Naive thymus-derived CD4-positive, alpha-beta T cell (primary cell): ENCODE data around the gene MACO1. TPM values are rescaled to one million over a fixed set of nuclear protein-coding genes. Genes with fewer than 3 reads are reported as not detected.
"Not testable (repeated sequence)": the region's sequence is repeated elsewhere in the genome, so short reads cannot be mapped to it uniquely, and the experiment has no call there.

Source experiments
- ATAC-seq: fragments of 150-1000 bp; cut with Tn5 transposase; 2 replicates; pipeline ENCODE4 v1.10.0; 2021; ENCODE audit warnings: mild to moderate bottlenecking, moderate library complexity
- CTCF ChIA-PET: fragments of 350-600 bp; sonication (Branson Sonifier 250); formaldehyde crosslinking; loops from one replicate; lab custom pipeline; 2021; ENCODE audit warnings: antibody characterized with exemption; lab: Charles Lee
- POLR2A ChIA-PET: fragments of 350-600 bp; sonication (Branson Sonifier 250); formaldehyde crosslinking; loops from one replicate; lab custom pipeline; 2021; ENCODE audit warnings: antibody characterized with exemption, inconsistent platforms; lab: Charles Lee
- DNase-seq, 9 donors: peaks; one replicate each; pipeline versions ENCODE4 v3.0.0 to v3.0.0-alpha.2; 2020 to 2022; ENCODE audit warnings: mixed read lengths in 1 of 9
- H3K27ac ChIP-seq: one replicate; pipeline ENCODE4 v1.7.0; 2013; ENCODE audit warnings: mild to moderate bottlenecking, low read depth, low read length, moderate library complexity
- H3K27me3 ChIP-seq, 2 donors: one replicate each; pipeline ENCODE4 v1.7.0; 2013; ENCODE audit warnings: low read length in 2 of 2, mild to moderate bottlenecking in 2 of 2, moderate library complexity in 2 of 2; ENCODE audit not compliant: control insufficient read depth in 2 of 2, insufficient read depth in 2 of 2
- H3K36me3 ChIP-seq, 3 experiments: 1 replicate in 2 of 3; 2 replicates in 1 of 3; pipeline ENCODE4 v1.7.0; 2013; ENCODE audit warnings: low read length in 3 of 3, mild to moderate bottlenecking in 3 of 3, moderate library complexity in 1 of 3; ENCODE audit not compliant: insufficient read depth in 3 of 3, control insufficient read depth in 2 of 3
- H3K4me1 ChIP-seq, 2 donors: one replicate each; pipeline ENCODE4 v1.7.0; 2013; ENCODE audit warnings: low read length in 2 of 2, mild to moderate bottlenecking in 2 of 2, moderate library complexity in 1 of 2; ENCODE audit not compliant: control insufficient read depth in 2 of 2, insufficient read depth in 2 of 2
- H3K4me3 ChIP-seq: 2 replicates; pipeline ENCODE4 v1.7.0; 2013; ENCODE audit warnings: mild to moderate bottlenecking, low read length
- H3K9me3 ChIP-seq, 3 experiments: 1 replicate in 2 of 3; 2 replicates in 1 of 3; pipeline ENCODE4 v1.7.0; 2013; ENCODE audit warnings: low read length in 3 of 3; ENCODE audit not compliant: control insufficient read depth in 2 of 3
- H3K27ac Mint-ChIP-seq, 9 donors: one replicate each; pipeline ENCODE4 v1.8.0; 2020 to 2022; ENCODE audit warnings: mixed read lengths in 9 of 9, mild to moderate bottlenecking in 8 of 9, moderate library complexity in 5 of 9, inconsistent platforms in 2 of 9
- H3K27me3 Mint-ChIP-seq, 5 donors: one replicate each; pipeline ENCODE4 v1.8.0; 2021 to 2022; ENCODE audit warnings: mixed read lengths in 5 of 5, mild to moderate bottlenecking in 1 of 5
- H3K36me3 Mint-ChIP-seq, 5 donors: one replicate each; pipeline ENCODE4 v1.8.0; 2020 to 2022; ENCODE audit warnings: mixed read lengths in 5 of 5, mild to moderate bottlenecking in 3 of 5, inconsistent platforms in 1 of 5
- H3K4me1 Mint-ChIP-seq, 7 donors: one replicate each; pipeline ENCODE4 v1.8.0; 2020 to 2022; ENCODE audit warnings: mixed read lengths in 7 of 7, mild to moderate bottlenecking in 3 of 7, inconsistent platforms in 1 of 7
- H3K4me3 Mint-ChIP-seq, 10 donors: one replicate each; pipeline ENCODE4 v1.8.0; 2020 to 2022; ENCODE audit warnings: mild to moderate bottlenecking in 10 of 10, mixed read lengths in 10 of 10, moderate library complexity in 6 of 10, inconsistent platforms in 2 of 10
- H3K9me3 Mint-ChIP-seq, 11 donors: one replicate each; pipeline ENCODE4 v1.8.0; 2020 to 2022; ENCODE audit warnings: mixed read lengths in 11 of 11, mild to moderate bottlenecking in 4 of 11, inconsistent platforms in 1 of 11, moderate library complexity in 1 of 11
- intact Hi-C, 2 donors: fragments of 100-400 bp; cut with micrococcal nuclease; formaldehyde crosslinking; loops; one replicate each; pipeline ENCODE4 v1.15.1; 2023
- polyA plus RNA-seq, 2 donors: library from polyadenylated mRNA; unstranded; fragments of 300-500 nt; fragmentation: Illumina TruSeq; gene quantifications; one replicate each; pipeline ENCODE4 v1.2.3, GENCODE V29; 2021
- total RNA-seq, 6 experiments: library from RNA in 5 of 6; stranded (reverse) in 5 of 6; gene quantifications; 1 replicate in 5 of 6; 2 replicates in 1 of 6; pipeline ENCODE4 v1.2.3 and lab custom pipeline; 2021 to 2026

Gene MACO1
- total and polyA plus RNA-seq, 7 experiments from 2014 or later, result 8.8 to 25.9 (median 19.5) TPM

DNA sequence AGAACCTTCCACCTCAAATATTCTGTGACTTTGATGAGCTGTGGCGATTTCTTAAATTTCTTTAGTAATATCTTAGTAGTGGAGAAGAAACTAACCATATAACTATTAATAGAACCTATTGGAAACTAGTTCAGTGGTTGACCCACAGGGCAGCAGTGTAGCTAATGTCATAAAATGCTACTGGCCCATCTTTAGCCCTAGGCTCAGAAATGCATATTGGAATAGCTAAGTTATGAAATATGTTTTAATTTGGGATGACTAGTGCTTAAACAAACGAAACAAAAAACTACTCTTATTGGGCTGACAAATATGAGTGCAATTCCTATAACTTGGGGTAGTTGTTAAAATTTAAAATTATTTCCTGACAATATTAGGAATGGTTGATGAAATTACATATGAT, 20.2 kb downstream of the MACO1 start:
- intact Hi-C loops, result loop anchor here in 1 of 2 donors (2.0 kb wide), 1 partner anchor 14 kb away; no protein-coding TSS in a partner anchor
- Histone ChIP-seq H3K4me3 (no peak overlapping the region), H3K27ac (no peak overlapping the region), H3K36me3 (peaks cover 0 to 25% (median 10%) of the 10 kb centered on the region in 3 experiments), H3K9me3 (no peaks in the 10 kb centered on the region), H3K4me1 (peaks cover 0 to 4% of the 10 kb centered on the region in 2 donors), H3K27me3 (no peaks in the 10 kb centered on the region)
- no peaks in the 10 kb centered on the region for H3K27me3 Mint-ChIP-seq
- ChIA-PET POLR2A (interaction anchor here (1.0 to 1.4 kb wide), 3 partner anchors 9 to 22 kb away, joined by 3 to 5 read pairs (median 5); no protein-coding TSS in a partner anchor), CTCF (interaction anchor here (0.8 to 1.1 kb wide), 2 partner anchors 14 to 20 kb away, joined by 3 read pairs; partner anchors contain the start of gene MACO1)
- H3K27ac Mint-ChIP-seq, result peak overlapping the region in 1 of 9 donors; percentile 0
- ATAC-seq (no peak), DNase-seq (no peak)
- peaks cover 0 to 42% (median 17%) of the 10 kb centered on the region in 5 donors for H3K36me3 Mint-ChIP-seq
- no peak overlapping the region for H3K4me3 Mint-ChIP-seq
- H3K9me3 Mint-ChIP-seq, result no peaks in the 10 kb centered on the region
- H3K4me1 Mint-ChIP-seq, result peaks cover 5 to 27% (median 13%) of the 10 kb centered on the region in 7 donors

DNA sequence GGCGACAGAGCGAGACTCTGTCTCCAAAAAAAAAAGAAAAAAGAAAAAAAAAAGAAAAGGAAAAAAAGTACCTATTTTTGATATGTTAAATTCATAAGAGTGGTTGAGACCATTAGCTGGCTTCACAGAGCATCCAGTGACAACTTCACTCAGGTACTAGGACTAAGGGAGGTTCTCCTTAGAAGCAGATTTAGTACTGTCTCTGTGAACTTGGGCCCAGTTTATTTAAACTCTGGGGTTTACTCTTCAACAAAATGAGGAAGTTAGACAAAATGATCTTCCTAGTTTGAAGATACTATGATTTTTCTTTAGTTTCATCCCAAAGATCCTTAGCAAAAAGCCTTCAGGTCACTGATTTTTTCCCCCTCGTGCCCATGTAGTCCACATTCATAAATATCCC, 21.2 kb downstream of the MACO1 start:
- Histone ChIP-seq H3K4me3 (no peak overlapping the region), H3K4me1 (no peaks in the 10 kb centered on the region), H3K27ac (no peak overlapping the region), H3K27me3 (no peaks in the 10 kb centered on the region), H3K36me3 (peaks cover 0 to 32% (median 8%) of the 10 kb centered on the region in 3 experiments), H3K9me3 (no peaks in the 10 kb centered on the region)
- no peak for ATAC-seq
- Mint-ChIP-seq H3K36me3 (peaks cover 0 to 45% (median 21%) of the 10 kb centered on the region in 5 donors), H3K4me1 (peaks cover 0 to 18% (median 4%) of the 10 kb centered on the region in 7 donors), H3K9me3 (no peaks in the 10 kb centered on the region), H3K4me3 (no peak overlapping the region), H3K27ac (peak overlapping the region in 2 of 9 donors; percentile 8 to 46), H3K27me3 (no peaks in the 10 kb centered on the region)
- intact Hi-C loops, result loop anchor here in 1 of 2 donors (2.0 kb wide), 2 partner anchors 15 kb away; no protein-coding TSS in a partner anchor
- no peak for DNase-seq
- CTCF ChIA-PET, result interaction anchor here (0.6 to 0.7 kb wide), 2 partner anchors 36 to 118 kb away, joined by 3 to 4 read pairs; no protein-coding TSS in a partner anchor
- POLR2A ChIA-PET, result interaction anchor here (0.6 kb wide), 1 partner anchor 1871 kb away, joined by 3 read pairs; no protein-coding TSS in a partner anchor

DNA sequence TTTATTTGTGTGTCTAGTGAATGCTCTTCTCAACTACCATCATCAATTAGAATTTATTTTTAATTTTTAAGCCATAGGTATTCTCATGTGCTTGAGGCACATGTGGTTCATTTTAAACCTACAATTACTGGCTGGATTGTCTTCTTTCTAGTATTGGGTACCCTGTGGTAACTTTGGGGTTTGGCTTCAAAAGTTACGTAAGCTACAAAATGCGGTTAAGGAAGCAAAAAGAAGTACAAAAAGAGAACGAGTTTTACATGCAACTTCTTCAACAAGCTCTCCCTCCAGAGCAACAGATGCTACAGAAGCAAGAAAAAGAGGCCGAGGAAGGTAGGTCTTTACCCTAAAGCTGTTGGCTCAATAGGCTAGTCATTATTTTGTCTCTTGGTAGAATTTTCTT, 25.8 kb downstream of the MACO1 start:
- peaks cover 3 to 50% (median 4%) of the 10 kb centered on the region in 3 experiments for H3K36me3 ChIP-seq
- POLR2A ChIA-PET, result interaction anchor here (0.8 kb wide), 1 partner anchor 12 kb away, joined by 3 read pairs; no protein-coding TSS in a partner anchor
- H3K9me3 ChIP-seq, result no peaks in the 10 kb centered on the region
- Mint-ChIP-seq H3K36me3 (peaks cover 6 to 60% (median 43%) of the 10 kb centered on the region in 5 donors), H3K27me3 (no peaks in the 10 kb centered on the region), H3K27ac (peak overlapping the region in 2 of 9 donors; percentile 57 to 74), H3K4me1 (peaks cover 0 to 8% (median 1%) of the 10 kb centered on the region in 7 donors), H3K9me3 (peaks cover 0 to 2% (median 0%) of the 10 kb centered on the region in 11 donors), H3K4me3 (no peak overlapping the region)
- intact Hi-C loops, result no loop called here
- no peaks in the 10 kb centered on the region for H3K4me1 ChIP-seq
- no peak overlapping the region for H3K4me3 ChIP-seq
- DNase-seq, result no peak
- ATAC-seq, result no peak
- H3K27me3 ChIP-seq, result no peaks in the 10 kb centered on the region
- CTCF ChIA-PET, result interaction anchor here (1.5 kb wide), 1 partner anchor 31 kb away, joined by 6 read pairs; no protein-coding TSS in a partner anchor
- H3K27ac ChIP-seq, result no peak overlapping the region

DNA sequence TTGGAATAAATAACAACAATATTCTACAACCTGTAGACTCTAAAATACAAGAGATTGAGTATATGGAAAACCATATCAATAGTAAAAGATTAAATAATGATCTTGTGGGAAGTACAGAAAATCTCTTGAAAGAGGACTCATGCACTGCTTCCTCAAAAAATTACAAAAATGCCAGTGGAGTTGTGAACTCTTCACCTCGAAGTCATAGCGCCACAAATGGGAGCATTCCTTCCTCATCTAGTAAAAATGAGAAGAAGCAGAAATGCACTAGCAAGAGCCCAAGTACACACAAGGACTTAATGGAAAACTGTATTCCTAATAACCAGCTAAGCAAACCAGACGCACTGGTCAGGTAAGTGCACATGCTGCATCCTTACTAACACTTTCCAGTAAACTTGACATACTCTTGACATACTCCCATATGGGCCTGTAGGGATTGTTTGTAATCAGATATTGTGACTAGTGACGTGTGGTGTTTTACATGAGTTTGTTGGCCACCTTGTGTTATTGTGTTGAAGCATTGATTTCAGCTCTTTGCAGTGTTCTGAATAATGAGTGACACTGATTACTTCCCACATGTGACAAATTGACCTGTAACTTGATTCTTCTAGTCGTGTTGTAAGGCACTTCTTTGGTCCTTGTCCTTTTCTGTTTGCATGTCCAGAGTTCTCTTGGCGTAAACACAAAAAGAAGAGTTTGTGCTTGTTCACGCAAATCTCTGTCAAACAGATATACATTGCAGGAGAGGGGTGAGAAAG, 28.0 kb downstream of the MACO1 start:
- peaks cover 3 to 60% (median 12%) of the 10 kb centered on the region in 3 experiments for H3K36me3 ChIP-seq
- no peak overlapping the region for H3K27ac ChIP-seq
- DNase-seq (no peak), ATAC-seq (no peak)
- Mint-ChIP-seq H3K9me3 (peaks cover 0 to 2% (median 0%) of the 10 kb centered on the region in 11 donors), H3K36me3 (peaks cover 6 to 60% (median 48%) of the 10 kb centered on the region in 5 donors), H3K4me1 (peaks cover 0 to 22% (median 13%) of the 10 kb centered on the region in 7 donors), H3K4me3 (no peak overlapping the region), H3K27me3 (no peaks in the 10 kb centered on the region), H3K27ac (peak overlapping the region in 2 of 9 donors; percentile 32 to 72)
- H3K9me3 ChIP-seq, result no peaks in the 10 kb centered on the region
- intact Hi-C loops, result no loop called here
- no peaks in the 10 kb centered on the region for H3K27me3 ChIP-seq
- H3K4me3 ChIP-seq, result no peak overlapping the region
- ChIA-PET CTCF (no interaction called here), POLR2A (interaction anchor here (1.8 kb wide), 1 partner anchor 28 kb away, joined by 4 read pairs; the partner anchor contains the start of gene MACO1)
- no peaks in the 10 kb centered on the region for H3K4me1 ChIP-seq

DNA sequence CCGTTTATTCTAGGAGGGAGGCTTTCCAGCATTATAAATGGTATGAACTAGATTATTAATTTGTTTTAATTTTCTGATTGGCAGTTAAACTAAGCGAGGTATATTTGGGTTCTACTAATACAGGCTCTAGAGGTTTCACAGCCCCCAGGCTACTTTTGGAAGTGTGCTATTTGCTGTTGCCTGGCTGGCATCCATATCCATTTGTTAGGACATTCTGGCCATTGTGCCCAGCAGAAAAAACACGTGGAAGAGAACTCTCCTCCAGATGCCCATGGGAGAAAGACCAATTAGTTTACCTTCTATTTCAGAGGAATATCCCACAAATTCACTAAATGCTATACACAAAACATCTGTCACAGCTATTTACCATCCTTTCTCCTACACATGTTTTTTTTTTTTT, 29.3 kb downstream of the MACO1 start:
- Histone ChIP-seq H3K9me3 (no peaks in the 10 kb centered on the region), H3K4me1 (no peaks in the 10 kb centered on the region), H3K27me3 (no peaks in the 10 kb centered on the region), H3K27ac (no peak overlapping the region), H3K36me3 (peaks cover 3 to 51% (median 12%) of the 10 kb centered on the region in 3 experiments), H3K4me3 (no peak overlapping the region)
- DNase-seq (no peak), ATAC-seq (no peak)
- H3K9me3 Mint-ChIP-seq, result peaks cover 0 to 2% (median 0%) of the 10 kb centered on the region in 11 donors
- no peaks in the 10 kb centered on the region for H3K27me3 Mint-ChIP-seq
- H3K4me1 Mint-ChIP-seq, result peaks cover 0 to 26% (median 13%) of the 10 kb centered on the region in 7 donors
- H3K36me3 Mint-ChIP-seq, result peaks cover 6 to 55% (median 51%) of the 10 kb centered on the region in 5 donors
- intact Hi-C loops, result no loop called here
- ChIA-PET CTCF (no interaction called here), POLR2A (interaction anchor here (1.8 kb wide), 1 partner anchor 29 kb away, joined by 4 read pairs; the partner anchor contains the start of gene MACO1)
- peak overlapping the region in 1 of 9 donors; percentile 33 for H3K27ac Mint-ChIP-seq
- H3K4me3 Mint-ChIP-seq, result no peak overlapping the region

DNA sequence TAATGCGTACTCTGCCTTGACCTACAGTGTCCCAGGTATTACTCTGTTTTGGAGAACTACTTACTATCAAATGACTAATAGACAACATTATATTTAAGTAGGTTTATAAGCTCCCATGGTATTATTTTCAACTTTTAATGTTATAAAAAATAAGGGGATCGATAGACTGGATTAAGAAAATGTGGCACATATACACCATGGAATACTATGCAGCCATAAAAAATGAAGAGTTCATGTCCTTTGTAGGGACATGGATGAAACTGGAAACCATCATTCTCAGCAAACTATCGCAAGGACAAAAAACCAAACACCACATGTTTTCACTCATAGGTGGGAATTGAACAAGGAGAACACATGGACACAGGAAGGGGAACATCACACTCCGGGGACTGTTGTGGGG, 30.1 kb downstream of the MACO1 start:
- H3K9me3 ChIP-seq, H3K9me3 Mint-ChIP-seq, POLR2A ChIA-PET, ATAC-seq, H3K27me3 Mint-ChIP-seq, H3K4me3 ChIP-seq, DNase-seq, H3K4me1 ChIP-seq, intact Hi-C loops, H3K27ac ChIP-seq, H3K4me3 Mint-ChIP-seq, CTCF ChIA-PET, H3K27me3 ChIP-seq: not testable (repeated sequence)
- Mint-ChIP-seq H3K27ac (peak overlapping the region in 1 of 9 donors; percentile 67), H3K4me1 (peaks cover 3 to 33% (median 21%) of the 10 kb centered on the region in 7 donors), H3K36me3 (peaks cover 6 to 58% (median 53%) of the 10 kb centered on the region in 5 donors)
- H3K36me3 ChIP-seq, result peaks cover 3 to 51% (median 12%) of the 10 kb centered on the region in 3 experiments
